Activated CD4-positive, alpha-beta T cell treated with anti-CD3 and anti-CD28 coated beads, Interleukin-2, amount 50 U/mL, for 4 hours (primary cell): ENCODE measurements around the gene OBSL1.
A peak's percentile ranks its signal among the peaks of the same experiment; 100 is the strongest.

ENCODE experiments used
- DNase-seq, 2 experiments: peaks; one replicate each; pipeline ENCODE4 v3.0.0-alpha.2; 2020

The OBSL1 gene

GRCh38 chr2:219511547-219512325 lies 59.6 kb downstream of the OBSL1 start:
- no peak for DNase-seq

- DNase-seq = no peak
These were observed 60.7 kb downstream of the OBSL1 start for GRCh38 chr2:219510512-219511135.

GRCh38 chr2:219509780-219510511 lies 61.4 kb downstream of the OBSL1 start:
- DNase-seq = peak; percentile 35 to 38

GRCh38 chr2:219508971-219509779 lies 62.2 kb downstream of the OBSL1 start:
- DNase-seq = no peak

GRCh38 chr2:219508444-219508734 lies 63.0 kb downstream of the OBSL1 start:
- no peak for DNase-seq

GRCh38 chr2:219507581-219508443 lies 63.5 kb downstream of the OBSL1 start:
- DNase-seq = no peak

GRCh38 chr2:219506802-219507526 lies 64.4 kb downstream of the OBSL1 start:
- no peak for DNase-seq

GRCh38 chr2:219506153-219506801 lies 65.1 kb downstream of the OBSL1 start:
- DNase-seq = no peak

- no peak for DNase-seq
These were observed 65.8 kb downstream of the OBSL1 start for GRCh38 chr2:219505585-219505984.

- no peak for DNase-seq
These were observed 68.7 kb downstream of the OBSL1 start for GRCh38 chr2:219502618-219503017.

GRCh38 chr2:219501849-219502248 lies 69.5 kb downstream of the OBSL1 start:
- DNase-seq = no peak
